H1 (cell line): ENCODE results near the gene MED29. TPM values are rescaled to one million over a fixed set of nuclear protein-coding genes. Genes with fewer than 3 reads are reported as not detected.

Experiments
- CTCF ChIA-PET: fragments of 300-600 bp; sonication (Branson Sonifier 250); formaldehyde crosslinking; loops from one replicate; lab custom pipeline; 2021; ENCODE audit not compliant: partially characterized antibody; lab: Charles Lee
- POLR2A ChIA-PET: fragments of 300-600 bp; sonication (Branson Sonifier 250); formaldehyde crosslinking; loops from one replicate; lab custom pipeline; 2021; ENCODE audit warnings: inconsistent platforms; ENCODE audit not compliant: partially characterized antibody; lab: Charles Lee
- DNase-seq, 2 experiments: peaks; one replicate each; pipeline versions ENCODE4 v3.0.0 to v3.0.0-alpha.2; 2010 to 2022; ENCODE audit warnings: low spot score in 2 of 2, low read depth in 1 of 2, mixed read lengths in 1 of 2
- FAIRE-seq: peaks from 2 replicates; lab custom pipeline; 2011; peaks lifted over from hg19 to GRCh38; lab: Jason Lieb, UNC
- H2AFZ ChIP-seq: 2 replicates; pipeline ENCODE4 v1.8.1; 2012; ENCODE audit warnings: low read length, inconsistent platforms
- H2AK5ac ChIP-seq: 2 replicates; pipeline ENCODE4 v1.6.1; 2013; ENCODE audit warnings: low read depth, low read length
- H2BK120ac ChIP-seq: replicated peaks from 2 replicates; pipeline ENCODE3; 2013; ENCODE audit warnings: low read depth, low read length, inconsistent platforms
- H2BK12ac ChIP-seq: 2 replicates; pipeline ENCODE4 v1.6.1; 2013; ENCODE audit warnings: low read depth, low read length
- H2BK15ac ChIP-seq: 2 replicates; pipeline ENCODE4 v1.6.1; 2013; ENCODE audit warnings: low read length
- H2BK20ac ChIP-seq: 2 replicates; pipeline ENCODE4 v1.6.1; 2013; ENCODE audit warnings: low read length
- H2BK5ac ChIP-seq: 2 replicates; pipeline ENCODE4 v1.6.1; 2013; ENCODE audit warnings: low read depth, low read length
- H3K14ac ChIP-seq: 2 replicates; pipeline ENCODE4 v1.6.1; 2013; ENCODE audit warnings: inconsistent platforms; ENCODE audit not compliant: insufficient read length
- H3K18ac ChIP-seq: 2 replicates; pipeline ENCODE4 v1.6.1; 2013; ENCODE audit warnings: low read length; ENCODE audit errors: extremely low read depth
- H3K23ac ChIP-seq: 2 replicates; pipeline ENCODE4 v1.6.1; 2013; ENCODE audit warnings: inconsistent platforms; ENCODE audit not compliant: insufficient read length
- H3K23me2 ChIP-seq: 2 replicates; pipeline ENCODE4 v1.6.1; 2013; ENCODE audit warnings: low read depth, low read length
- H3K27ac ChIP-seq: 2 replicates; pipeline ENCODE4 v1.6.1; 2011; ENCODE audit warnings: low read depth, low read length, inconsistent platforms
- H3K27me3 ChIP-seq, 4 experiments: replicated peaks in 1 of 4; 1 replicate in 1 of 4; 2 replicates in 3 of 4; pipeline versions ENCODE4 v1.6.1 to v1.8.1; 2011 to 2013; ENCODE audit warnings: low read length in 3 of 4, mild to moderate bottlenecking in 3 of 4, inconsistent platforms in 2 of 4, mixed read lengths in 2 of 4, moderate library complexity in 1 of 4; ENCODE audit not compliant: control insufficient read depth in 3 of 4, insufficient read depth in 3 of 4; ENCODE audit errors: extremely low read depth in 1 of 4
- H3K36me3 ChIP-seq, 4 experiments: 2 replicates each; pipeline versions ENCODE4 v1.6.1 to v1.8.1; 2011 to 2013; ENCODE audit warnings: mild to moderate bottlenecking in 4 of 4, low read length in 3 of 4, moderate library complexity in 2 of 4, control low read depth in 1 of 4, inconsistent platforms in 1 of 4; ENCODE audit not compliant: insufficient read depth in 4 of 4, control insufficient read depth in 2 of 4
- H3K4ac ChIP-seq: replicated peaks from 2 replicates; pipeline ENCODE3; 2013; ENCODE audit warnings: low read length, low read depth, mixed read lengths, inconsistent platforms; ENCODE audit not compliant: insufficient read length
- H3K4me1 ChIP-seq, 4 experiments: replicated peaks in 1 of 4; 1 replicate in 1 of 4; 2 replicates in 3 of 4; pipeline versions ENCODE4 v1.6.1 to v1.8.1; 2011 to 2013; ENCODE audit warnings: low read length in 3 of 4, inconsistent platforms in 2 of 4, mixed read lengths in 1 of 4; ENCODE audit not compliant: insufficient read depth in 4 of 4, control insufficient read depth in 3 of 4
- H3K4me2 ChIP-seq, 2 experiments: 2 replicates each; pipeline versions ENCODE4 v1.6.1 to v1.8.1; 2011 to 2013; ENCODE audit warnings: low read depth in 2 of 2, low read length in 2 of 2, control low read depth in 1 of 2, inconsistent platforms in 1 of 2, mild to moderate bottlenecking in 1 of 2; ENCODE audit not compliant: insufficient read depth in 1 of 2
- H3K4me3 ChIP-seq, 4 experiments: fragments of 200-600, 300-600 bp in 1 of 4; sonication (generic), shearing (Covaris generic), sonication (Bioruptor Twin) in 1 of 4; 2 replicates each; pipeline versions ENCODE4 v1.5.1 to v1.8.1; 2011 to 2016; ENCODE audit warnings: low read length in 4 of 4, low read depth in 3 of 4, control low read depth in 2 of 4, inconsistent platforms in 2 of 4, mild to moderate bottlenecking in 2 of 4, mixed read lengths in 1 of 4, moderate library complexity in 1 of 4; ENCODE audit not compliant: insufficient read depth in 2 of 4; ENCODE audit errors: extremely low read depth in 1 of 4
- H3K56ac ChIP-seq: replicated peaks from 2 replicates; pipeline ENCODE3; 2013; ENCODE audit warnings: low read depth, mild to moderate bottlenecking, mixed read lengths, low read length, inconsistent platforms; ENCODE audit not compliant: insufficient read length
- H3K79me1 ChIP-seq: 2 replicates; pipeline ENCODE4 v1.6.1; 2013; ENCODE audit warnings: low read depth, low read length, control low read depth
- H3K79me2 ChIP-seq, 2 experiments: 2 replicates each; pipeline versions ENCODE4 v1.6.1 to v1.8.1; 2012 to 2013; ENCODE audit warnings: low read length in 2 of 2, mild to moderate bottlenecking in 2 of 2, inconsistent platforms in 1 of 2; ENCODE audit not compliant: insufficient read depth in 2 of 2, control insufficient read depth in 1 of 2
- H3K9ac ChIP-seq, 4 experiments: replicated peaks in 1 of 4; 1 replicate in 1 of 4; 2 replicates in 3 of 4; pipeline versions ENCODE4 v1.6.1 to v1.8.1; 2011 to 2013; ENCODE audit warnings: low read depth in 3 of 4, low read length in 3 of 4, control low read depth in 2 of 4, mild to moderate bottlenecking in 2 of 4, moderate library complexity in 2 of 4, inconsistent platforms in 1 of 4; ENCODE audit errors: extremely low read depth in 1 of 4
- H3K9me3 ChIP-seq, 2 experiments: 2 replicates each; pipeline versions ENCODE4 v1.6.1 to v1.8.1; 2012 to 2013; ENCODE audit warnings: mild to moderate bottlenecking in 2 of 2, moderate library complexity in 2 of 2, control low read depth in 1 of 2, inconsistent platforms in 1 of 2, low read depth in 1 of 2, low read length in 1 of 2, mixed read lengths in 1 of 2; ENCODE audit not compliant: insufficient read depth in 2 of 2
- H4K20me1 ChIP-seq, 2 experiments: replicated peaks in 1 of 2; 2 replicates each; pipeline versions ENCODE3 to v1.8.1; 2011 to 2013; ENCODE audit warnings: inconsistent platforms in 2 of 2, low read length in 2 of 2, mild to moderate bottlenecking in 1 of 2; ENCODE audit not compliant: insufficient read depth in 2 of 2, control insufficient read depth in 1 of 2
- H4K5ac ChIP-seq: 2 replicates; pipeline ENCODE4 v1.6.1; 2013; ENCODE audit warnings: low read length, low read depth, mixed read lengths, inconsistent platforms; ENCODE audit not compliant: insufficient read length
- H4K8ac ChIP-seq: 2 replicates; pipeline ENCODE4 v1.8.0; 2013; ENCODE audit warnings: mild to moderate bottlenecking, moderate library complexity, low read length, inconsistent platforms; ENCODE audit not compliant: insufficient read depth; ENCODE audit errors: extremely low read depth
- H4K91ac ChIP-seq: replicated peaks from 2 replicates; pipeline ENCODE3; 2013; ENCODE audit warnings: low read length, mixed read lengths, inconsistent platforms; ENCODE audit not compliant: insufficient read length
- BRCA1 ChIP-seq: IDR thresholded peaks from 2 replicates; pipeline ENCODE4 v1.6.1; 2012; ENCODE audit warnings: low read depth, low read length, improper control_type of control experiment
- EP300 ChIP-seq, 2 experiments: IDR thresholded peaks; 1 replicate in 1 of 2; 2 replicates in 1 of 2; pipeline ENCODE4 v1.6.1; 2011 to 2012; ENCODE audit warnings: low read depth in 2 of 2, low read length in 2 of 2, mild to moderate bottlenecking in 2 of 2, borderline replicate concordance in 1 of 2, inconsistent platforms in 1 of 2, moderate library complexity in 1 of 2
- GABPA ChIP-seq: IDR thresholded peaks from 2 replicates; pipeline ENCODE4 v1.6.1; 2011; ENCODE audit warnings: mild to moderate bottlenecking, low read length, moderate library complexity, borderline replicate concordance; ENCODE audit not compliant: insufficient read depth
- GTF2F1 ChIP-seq: IDR thresholded peaks from 2 replicates; pipeline ENCODE4 v1.6.1; 2012; ENCODE audit warnings: low read depth, low read length, improper control_type of control experiment, borderline replicate concordance
- HDAC6 ChIP-seq: IDR thresholded peaks from one replicate; pipeline ENCODE4 v1.7.1; 2012; ENCODE audit warnings: low read depth, mild to moderate bottlenecking, inconsistent platforms, low read length, moderate library complexity
- KDM4A ChIP-seq: IDR thresholded peaks from one replicate; pipeline ENCODE4 v1.7.1; 2012; ENCODE audit warnings: low read depth, mild to moderate bottlenecking, moderate library complexity, low read length, inconsistent platforms; ENCODE audit not compliant: severe bottlenecking
- KDM5A ChIP-seq: fragments of 200-600 bp; IDR thresholded peaks from 2 replicates; pipeline ENCODE4 v1.7.1; 2012; ENCODE audit warnings: mild to moderate bottlenecking, low read length, inconsistent platforms, mixed read lengths
- POLR2A ChIP-seq, 2 experiments: IDR thresholded peaks; 1 replicate in 1 of 2; 2 replicates in 1 of 2; pipeline ENCODE4 v1.6.1; 2011; ENCODE audit warnings: low read depth in 2 of 2, low read length in 2 of 2, mild to moderate bottlenecking in 2 of 2; ENCODE audit errors: control extremely low read depth in 1 of 2
- POLR2AphosphoS5 ChIP-seq: IDR thresholded peaks from 2 replicates; pipeline ENCODE4 v1.6.1; 2011; ENCODE audit warnings: low read depth, low read length
- RAD21 ChIP-seq, 2 experiments: IDR thresholded peaks in 1 of 2; conservative IDR thresholded peaks in 1 of 2; 2 replicates each; pipeline ENCODE4 v1.6.1; 2011; ENCODE audit warnings: low read depth in 2 of 2, low read length in 2 of 2, improper control_type of control experiment in 1 of 2, inconsistent platforms in 1 of 2, mild to moderate bottlenecking in 1 of 2, moderate library complexity in 1 of 2
- RFX5 ChIP-seq: IDR thresholded peaks from 2 replicates; pipeline ENCODE4 v1.6.1; 2011; ENCODE audit warnings: low read depth, low read length, improper control_type of control experiment, borderline replicate concordance
- SP2 ChIP-seq: IDR thresholded peaks from 2 replicates; pipeline ENCODE4 v1.6.1; 2012; ENCODE audit warnings: mild to moderate bottlenecking, low read length, inconsistent platforms
- SRF ChIP-seq: IDR thresholded peaks from 2 replicates; pipeline ENCODE4 v1.6.1; 2011; ENCODE audit warnings: mild to moderate bottlenecking, low read depth, low read length, moderate library complexity
- TEAD4 ChIP-seq: IDR thresholded peaks from 2 replicates; pipeline ENCODE4 v1.6.1; 2012; ENCODE audit warnings: low read depth, low read length, inconsistent platforms, mixed read lengths
- WGBS, 2 experiments: shearing (Covaris generic) in 1 of 2; methylation state at CpG; one replicate each; pipeline versions ENCODE4 v1.1.6 to v1.1.7; 2013 to 2015; ENCODE audit warnings: low lambda C conversion rate in 2 of 2, mixed read lengths in 2 of 2, inconsistent platforms in 1 of 2, low coverage in 1 of 2, missing lambda C conversion rate in 1 of 2; ENCODE audit not compliant: insufficient replicate concordance in 2 of 2, insufficient coverage in 1 of 2, insufficient read length in 1 of 2; ENCODE audit errors: extremely low coverage in 1 of 2, missing lambda C conversion rate in 1 of 2; 5-methylcytosine and 5-hydroxymethylcytosine counted together
- polyA plus RNA-seq, 7 experiments: library from polyadenylated mRNA; depleted of rRNA in 3 of 7; stranded (reverse) in 5 of 7; unstranded in 2 of 7; fragments of >200 nt in 5 of 7; fragments of 200-250 nt in 2 of 7; gene quantifications; 1 replicate in 5 of 7; 2 replicates in 1 of 7; 4 replicates in 1 of 7; pipeline versions ENCODE4 v1.2.1 to v1.2.3, GENCODE V29; 2011 to 2013; ENCODE audit warnings: missing spikeins in 2 of 7, mixed read lengths in 2 of 7
- total RNA-seq: library from RNA; stranded (reverse); fragmentation: NEBNext Ultra II Directional; extraction: Animal tissue kit (Norgen Biotek cat#: 25700); gene quantifications from 2 replicates; pipeline ENCODE4 v1.2.1, GENCODE V29; 2021

Gene MED29
- total and polyA plus RNA-seq, 2 of the 8 experiments (the other 6 are each of a cell fraction or from before 2014, with no cell fraction given): 31.1 to 52.5 TPM

DNA sequence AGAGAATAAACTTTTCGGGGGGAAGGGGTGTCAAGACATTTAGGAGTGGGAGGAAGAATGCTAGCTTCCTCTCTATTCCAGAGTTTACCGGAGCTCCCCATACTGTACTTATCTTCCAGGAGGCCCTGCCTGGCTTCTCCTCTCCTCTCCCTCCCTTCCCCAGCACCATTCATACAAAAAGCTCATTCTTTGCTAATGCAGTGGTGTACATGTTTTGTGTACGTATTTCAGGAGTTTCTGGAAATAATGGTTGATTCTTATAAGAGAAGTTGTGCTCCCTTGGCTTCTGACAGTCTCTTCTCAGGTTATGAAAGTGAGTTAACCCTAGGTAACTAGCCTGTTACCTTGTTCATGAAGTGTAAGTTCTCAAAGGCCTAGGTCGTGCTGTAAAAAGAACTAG is 41.9 kb upstream of the MED29 start:
- FAIRE-seq: no peak
- Histone ChIP-seq H3K79me2 (peaks cover 0 to 16% of the 10 kb centered on the region in 2 experiments; a peak in 2 of 4 replicates), H3K36me3 (peaks cover 5 to 23% (median 12%) of the 10 kb centered on the region in 4 experiments; a peak in 6 of 8 replicates), H4K91ac (no peak overlapping the region), H2AFZ (no peak overlapping the region), H2AK5ac (no peak overlapping the region), H4K20me1 (peaks cover 13 to 24% of the 10 kb centered on the region in 2 experiments), H3K23ac (no peak overlapping the region), H2BK15ac (no peak overlapping the region), H3K27me3 (no peaks in the 10 kb centered on the region)
- TF ChIP-seq HDAC6: no peak
- no peak for TF ChIP-seq BRCA1
- no peak for TF ChIP-seq KDM5A
- no peak for TF ChIP-seq SRF
- TF ChIP-seq GABPA: no peak
- TF ChIP-seq POLR2A (IDR thresholded peaks at IDR 0.05; ENCODE audit: control extremely low read depth in 1 of 2, low read depth in 2 of 2, low read length in 2 of 2): no peak
- no peak for TF ChIP-seq RFX5
- no peak for TF ChIP-seq GTF2F1
- no peak for TF ChIP-seq SP2
- no peak for TF ChIP-seq KDM4A
- no peak for TF ChIP-seq RAD21 (IDR thresholded peaks at IDR 0.05 in 1 of 2, conservative IDR thresholded peaks at IDR 0.05 in 1 of 2; ENCODE audit: low read depth in 2 of 2, low read length in 2 of 2)
- no peak for TF ChIP-seq POLR2AphosphoS5
- no peak for TF ChIP-seq EP300 (IDR thresholded peaks at IDR 0.05; ENCODE audit: borderline replicate concordance in 1 of 2, low read depth in 2 of 2, low read length in 2 of 2)
- no peak for TF ChIP-seq TEAD4
- TF ChIP-seq, all 59 proteins: peak for 0
- no peak overlapping the region for H3K27ac ChIP-seq
- ChIA-PET CTCF (interaction anchor here (0.6 to 1.0 kb wide), 2 partner anchors 48 to 1129 kb away, joined by 3 to 4 read pairs; no protein-coding TSS in a partner anchor), POLR2A (interaction anchor here (1.7 to 2.1 kb wide), 2 partner anchors 18 to 33 kb away, joined by 3 to 7 read pairs; no protein-coding TSS in a partner anchor)
- no peak overlapping the region for H3K9ac ChIP-seq
- H3K4ac ChIP-seq: no peak overlapping the region
- 83% methylated on average over 4 of the region's 4 CpGs; no CpG with 5 or more reads in 1 of the 2 experiments for WGBS, 2 experiments
- DNase-seq: no peak
- H2BK20ac ChIP-seq: no peak overlapping the region
- H3K9me3 ChIP-seq: no peaks in the 10 kb centered on the region
- H3K4me1 ChIP-seq: no peaks in the 10 kb centered on the region
- H3K4me2 ChIP-seq: no peak overlapping the region
- no peak overlapping the region for H3K18ac ChIP-seq
- no peak overlapping the region for H3K56ac ChIP-seq
- no peak overlapping the region for H2BK12ac ChIP-seq
- H3K4me3 ChIP-seq: no peak overlapping the region
- H3K23me2 ChIP-seq: no peaks in the 10 kb centered on the region
- H2BK5ac ChIP-seq: no peak overlapping the region
- no peak overlapping the region for H4K5ac ChIP-seq
- H2BK120ac ChIP-seq: no peak overlapping the region
- peaks cover 9% of the 10 kb centered on the region for H3K79me1 ChIP-seq
- H3K14ac ChIP-seq: no peak overlapping the region
- no peak overlapping the region for H4K8ac ChIP-seq
